Sigmoid colon (tissue), 7 donors: ENCODE results near the gene CDT1. TPM values are rescaled to one million over a fixed set of nuclear protein-coding genes. Genes with fewer than 3 reads are reported as not detected.

ENCODE experiments used
- DNase-seq: peaks from one replicate; pipeline ENCODE4 v3.0.0-alpha.2; 2019
- H3K27ac ChIP-seq, 4 donors: fragments of 200-600 bp; sonication (generic); one replicate each; pipeline ENCODE4 v1.5.1; 2016 to 2019; ENCODE audit warnings: mild to moderate bottlenecking in 1 of 4
- H3K27me3 ChIP-seq, 3 donors: fragments of 200-600 bp; sonication (generic); one replicate each; pipeline ENCODE4 v1.5.1; 2019; ENCODE audit warnings: mild to moderate bottlenecking in 1 of 3
- H3K36me3 ChIP-seq, 4 donors: fragments of 200-600 bp; sonication (generic); one replicate each; pipeline ENCODE4 v1.5.1; 2016 to 2019
- H3K4me1 ChIP-seq, 4 donors: fragments of 200-600 bp; sonication (generic); one replicate each; pipeline ENCODE4 v1.5.1; 2017 to 2019
- H3K4me3 ChIP-seq, 4 donors: fragments of 200-600 bp; sonication (generic); one replicate each; pipeline ENCODE4 v1.5.1; 2017 to 2019; ENCODE audit warnings: mild to moderate bottlenecking in 2 of 4, moderate library complexity in 1 of 4
- H3K9me3 ChIP-seq, 4 donors: fragments of 200-600 bp in 3 of 4; sonication (generic) in 3 of 4; one replicate each; pipeline versions ENCODE4 v1.5.1 to v1.6.1; 2013 to 2019
- CTCF ChIP-seq, 4 experiments: fragments of 450-650 bp in 3 of 4; fragments of 200-600 bp in 1 of 4; IDR thresholded peaks; one replicate each; pipeline ENCODE4 v1.5.1; 2016 to 2019; ENCODE audit warnings: antibody characterized with exemption in 4 of 4, mild to moderate bottlenecking in 3 of 4, moderate library complexity in 2 of 4
- EP300 ChIP-seq, 4 donors: sonication (generic); formaldehyde crosslinking; IDR thresholded peaks; one replicate each; pipeline ENCODE4 v1.6.1; 2017; ENCODE audit warnings: antibody characterized with exemption in 4 of 4
- POLR2A ChIP-seq, 2 donors: fragments of 450-650 bp; IDR thresholded peaks; one replicate each; pipeline ENCODE4 v1.6.1; 2016; ENCODE audit warnings: antibody characterized with exemption in 2 of 2, mild to moderate bottlenecking in 2 of 2, moderate library complexity in 2 of 2
- POLR2AphosphoS5 ChIP-seq, 4 donors: sonication (generic); formaldehyde crosslinking; IDR thresholded peaks; one replicate each; pipeline ENCODE4 v1.6.1; 2017; ENCODE audit warnings: antibody characterized with exemption in 4 of 4
- WGBS, 2 donors: extraction: QIAGEN DNeasy Blood & Tissue Kit; methylation state at CpG; one replicate each; pipeline ENCODE4 v1.1.7; 2013; 5-methylcytosine and 5-hydroxymethylcytosine counted together
- intact Hi-C: fragments of 100-400 bp; cut with DNase I; formaldehyde crosslinking; loops from one replicate; pipeline ENCODE4 v1.15.1; 2023
- polyA plus RNA-seq, 3 donors: library from polyadenylated mRNA; stranded (reverse); fragments of 200-250 nt; gene quantifications; one replicate each; pipeline ENCODE4 v1.2.3, GENCODE V29; 2013
- total RNA-seq, 4 donors: library from RNA; depleted of rRNA; stranded (reverse); fragments of >200 nt; gene quantifications; one replicate each; pipeline ENCODE4 v1.1.0, GENCODE V29; 2016
- donor health status: healthy with polysubstance abuse.
- donor health status: Bipolar disorder and iron deficiency.
- donor health status: healthy.

The CDT1 gene
- total and polyA plus RNA-seq, 7 donors = 0.71 to 17.4 (median 3.3) TPM; not detected in 1

DNA sequence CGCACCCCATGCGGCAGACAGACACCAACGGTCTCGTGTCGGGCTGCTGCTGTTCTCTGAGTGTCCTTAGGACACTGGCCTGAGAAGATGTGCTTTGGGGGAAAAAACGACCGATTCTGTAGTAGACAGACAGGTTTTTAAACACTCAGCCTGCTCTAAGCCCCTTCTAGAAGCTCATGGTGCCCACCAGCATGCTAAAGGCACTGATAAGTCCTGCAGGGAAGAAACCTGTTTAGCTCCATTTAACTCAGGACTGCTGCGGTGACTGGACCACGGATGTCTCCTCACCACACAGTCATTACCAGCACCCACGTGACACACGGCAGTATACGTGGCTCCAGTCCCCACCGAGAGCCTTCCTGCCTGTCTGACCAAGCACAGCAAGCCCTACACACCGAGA, 27.2 kb downstream of the CDT1 start:
- no peak for TF ChIP-seq POLR2A (IDR thresholded peaks at IDR 0.05)
- TF ChIP-seq EP300 (IDR thresholded peaks at IDR 0.05) = no peak
- TF ChIP-seq CTCF (IDR thresholded peaks at IDR 0.05) = no peak
- TF ChIP-seq POLR2AphosphoS5 (IDR thresholded peaks at IDR 0.05) = no peak
- 91 to 92% methylated on average over 14 of the region's 14 CpGs for WGBS, 2 donors
- H3K4me3 ChIP-seq = no peak overlapping the region

GRCh38 chr16:88831838-88832237, 28.2 kb downstream of the CDT1 start:
- 85 to 87% methylated on average over 13 of the region's 13 CpGs for WGBS, 2 donors
- no peak overlapping the region for H3K27ac ChIP-seq
- H3K9me3 ChIP-seq = no peaks in the 10 kb centered on the region
- intact Hi-C loops = no loop called here
- peaks cover 0 to 36% (median 7%) of the 10 kb centered on the region in 4 donors for H3K36me3 ChIP-seq
- DNase-seq = no peak
- TF ChIP-seq POLR2AphosphoS5 (IDR thresholded peaks at IDR 0.05) (peak in 1 of 4 donors; percentile 9), CTCF (IDR thresholded peaks at IDR 0.05) (no peak)
- H3K4me1 ChIP-seq = no peaks in the 10 kb centered on the region
- H3K27me3 ChIP-seq = no peaks in the 10 kb centered on the region
- no peak overlapping the region for H3K4me3 ChIP-seq

More for the DNA sequence above, 27.2 kb downstream of the CDT1 start:
- DNase-seq = no peak
- intact Hi-C loops = no loop called here
- Histone ChIP-seq H3K36me3 (peaks cover 0 to 45% (median 6%) of the 10 kb centered on the region in 4 donors), H3K9me3 (no peaks in the 10 kb centered on the region), H3K4me1 (no peaks in the 10 kb centered on the region), H3K27me3 (no peaks in the 10 kb centered on the region), H3K27ac (peak overlapping the region in 2 of 4 donors; percentile 5 to 57)

DNA sequence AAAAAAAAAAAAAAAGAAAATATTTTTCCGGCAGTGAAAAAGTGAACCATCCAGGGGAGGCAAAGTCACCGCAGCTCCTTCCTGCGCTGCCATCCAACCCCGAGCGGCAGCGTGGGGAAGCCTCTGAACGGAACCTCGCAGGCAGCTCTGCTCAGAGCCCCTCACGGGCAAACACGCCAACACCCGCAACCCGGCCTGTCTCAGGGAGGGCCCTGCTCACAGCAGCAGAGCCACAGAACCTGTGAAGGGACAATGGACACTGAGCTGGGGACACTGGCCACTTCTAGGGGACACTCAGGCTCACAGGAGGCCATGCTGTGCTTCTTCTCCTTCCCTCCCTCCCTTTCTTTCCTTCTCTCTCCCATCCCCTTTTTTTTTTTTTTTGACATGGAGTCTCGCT, 29.5 kb downstream of the CDT1 start:
- H3K4me1 ChIP-seq = no peaks in the 10 kb centered on the region
- TF ChIP-seq CTCF (IDR thresholded peaks at IDR 0.05) (no peak), POLR2AphosphoS5 (IDR thresholded peaks at IDR 0.05) (no peak), EP300 (IDR thresholded peaks at IDR 0.05) (no peak), POLR2A (IDR thresholded peaks at IDR 0.05) (no peak)
- no peaks in the 10 kb centered on the region for H3K9me3 ChIP-seq
- no peaks in the 10 kb centered on the region for H3K27me3 ChIP-seq
- WGBS, 2 donors = 95 to 96% methylated on average over 13 of the region's 13 CpGs
- no peak for DNase-seq
- peaks cover 0 to 33% (median 3%) of the 10 kb centered on the region in 4 donors for H3K36me3 ChIP-seq
- no peak overlapping the region for H3K4me3 ChIP-seq
- intact Hi-C loops = no loop called here
- H3K27ac ChIP-seq = no peak overlapping the region

- Histone ChIP-seq H3K9me3 (no peaks in the 10 kb centered on the region), H3K27me3 (no peaks in the 10 kb centered on the region), H3K27ac (peak overlapping the region in 2 of 4 donors; percentile 11 to 17), H3K4me3 (no peak overlapping the region), H3K4me1 (no peaks in the 10 kb centered on the region), H3K36me3 (peaks cover 0 to 36% (median 9%) of the 10 kb centered on the region in 4 donors)
- WGBS, 2 donors = 91 to 92% methylated on average over 13 of the region's 13 CpGs
- TF ChIP-seq POLR2AphosphoS5 (IDR thresholded peaks at IDR 0.05) (no peak), EP300 (IDR thresholded peaks at IDR 0.05) (no peak), CTCF (IDR thresholded peaks at IDR 0.05) (no peak), POLR2A (IDR thresholded peaks at IDR 0.05) (no peak)
- intact Hi-C loops = no loop called here
- DNase-seq = no peak
Observed at GRCh38 chr16:88834670-88835069, 31.1 kb downstream of the CDT1 start.

DNA sequence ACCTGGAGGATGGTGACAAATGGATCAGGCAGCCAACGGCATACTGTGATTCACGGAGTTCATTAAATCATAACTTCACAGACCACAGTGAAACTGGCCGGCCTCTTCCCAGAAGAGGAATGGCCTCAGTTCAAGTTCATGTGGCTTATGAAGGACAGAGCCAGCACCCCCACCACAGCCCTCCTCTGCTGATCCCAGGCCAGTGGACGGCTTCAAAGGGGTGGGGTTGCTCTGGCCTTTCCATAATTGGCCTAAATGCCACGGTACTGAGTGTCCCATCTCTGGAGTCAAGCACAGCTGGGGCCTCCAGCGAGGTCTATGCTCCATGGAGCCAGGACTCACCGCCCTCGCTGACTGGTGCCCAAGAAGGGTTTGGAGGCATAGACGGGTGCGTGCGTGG, 31.8 kb downstream of the CDT1 start:
- Histone ChIP-seq H3K4me1 (no peaks in the 10 kb centered on the region), H3K36me3 (peaks cover 0 to 42% (median 16%) of the 10 kb centered on the region in 4 donors), H3K27me3 (no peaks in the 10 kb centered on the region), H3K4me3 (no peak overlapping the region), H3K27ac (peak overlapping the region in 1 of 4 donors; percentile 17), H3K9me3 (no peaks in the 10 kb centered on the region)
- DNase-seq = peak; percentile 80
- intact Hi-C loops = no loop called here
- 79 to 91% methylated on average over 11 of the region's 11 CpGs for WGBS, 2 donors
- peak in 3 of 4 donors; percentile 56 to 62 (median 58) for TF ChIP-seq POLR2AphosphoS5 (IDR thresholded peaks at IDR 0.05)
- TF ChIP-seq CTCF (IDR thresholded peaks at IDR 0.05) = no peak
- TF ChIP-seq POLR2A (IDR thresholded peaks at IDR 0.05) = no peak
